Fibroblast of lung (primary cell): ENCODE measurements around the gene TREH. TPM values are rescaled to one million over a fixed set of nuclear protein-coding genes. Genes with fewer than 3 reads are reported as not detected.

ENCODE experiments used
- DNase-seq, 2 donors: peaks; one replicate each; pipeline versions ENCODE4 v3.0.0 to v3.0.0-alpha.2; 2010; ENCODE audit warnings: low read depth in 2 of 2
- H2AFZ ChIP-seq: 2 replicates; pipeline ENCODE4 v1.5.1; 2012; ENCODE audit warnings: low read length, control low read depth, inconsistent platforms
- H3K27ac ChIP-seq: 2 replicates; pipeline ENCODE4 v1.5.1; 2011; ENCODE audit warnings: low read length, control low read depth; ENCODE audit not compliant: insufficient read depth
- H3K27me3 ChIP-seq: 2 replicates; pipeline ENCODE4 v1.5.1; 2011; ENCODE audit warnings: mild to moderate bottlenecking, low read length; ENCODE audit not compliant: control insufficient read depth, insufficient read depth
- H3K36me3 ChIP-seq: 2 replicates; pipeline ENCODE4 v1.5.1; 2011; ENCODE audit warnings: low read length; ENCODE audit not compliant: control insufficient read depth, insufficient read depth
- H3K4me1 ChIP-seq: 2 replicates; pipeline ENCODE4 v1.5.1; 2011; ENCODE audit warnings: low read length; ENCODE audit not compliant: control insufficient read depth, insufficient read depth; ENCODE audit errors: extremely low read depth
- H3K4me2 ChIP-seq: 2 replicates; pipeline ENCODE4 v1.5.1; 2011; ENCODE audit warnings: low read length, control low read depth; ENCODE audit not compliant: insufficient read depth; ENCODE audit errors: extremely low read depth
- H3K4me3 ChIP-seq, 4 experiments: fragments of 200-600 bp in 1 of 4; sonication (generic) in 1 of 4; replicated peaks in 1 of 4; 2 replicates each; pipeline ENCODE4 v1.5.1; 2011 to 2016; ENCODE audit warnings: low read length in 4 of 4, low read depth in 3 of 4, mild to moderate bottlenecking in 3 of 4, control low read depth in 2 of 4, inconsistent platforms in 1 of 4, mixed read lengths in 1 of 4; ENCODE audit not compliant: insufficient read depth in 1 of 4; ENCODE audit errors: control extremely low read depth in 1 of 4
- H3K79me2 ChIP-seq: 2 replicates; pipeline ENCODE4 v1.5.1; 2012; ENCODE audit warnings: mild to moderate bottlenecking, low read length, inconsistent platforms; ENCODE audit not compliant: control insufficient read depth, insufficient read depth
- H3K9ac ChIP-seq: 2 replicates; pipeline ENCODE4 v1.5.1; 2011; ENCODE audit warnings: mild to moderate bottlenecking, low read length, control low read depth; ENCODE audit not compliant: insufficient read depth
- H3K9me3 ChIP-seq: 2 replicates; pipeline ENCODE4 v1.5.1; 2012; ENCODE audit warnings: low read depth, low read length; ENCODE audit not compliant: control insufficient read depth, insufficient read depth
- H4K20me1 ChIP-seq: 2 replicates; pipeline ENCODE4 v1.5.1; 2011; ENCODE audit warnings: low read length; ENCODE audit not compliant: control insufficient read depth, insufficient read depth; ENCODE audit errors: extremely low read depth
- CTCF ChIP-seq, 2 donors: IDR thresholded peaks in 1 of 2; conservative IDR thresholded peaks in 1 of 2; 1 replicate in 1 of 2; 2 replicates in 1 of 2; pipeline ENCODE4 v1.5.1; 2011 to 2012; ENCODE audit warnings: low read length in 2 of 2, control low read depth in 1 of 2, inconsistent platforms in 1 of 2, low read depth in 1 of 2, mild to moderate bottlenecking in 1 of 2
- EZH2 ChIP-seq: IDR thresholded peaks from 2 replicates; pipeline ENCODE4 v1.5.1; 2012; ENCODE audit warnings: low read length, control low read depth, mild to moderate bottlenecking; ENCODE audit errors: missing control alignments
- polyA plus RNA-seq, 2 donors: library from polyadenylated mRNA; depleted of rRNA in 1 of 2; stranded (reverse) in 1 of 2; unstranded in 1 of 2; fragments of >200 nt; gene quantifications; 2 replicates each; pipeline ENCODE4 v1.2.1, GENCODE V29; 2011 to 2012; ENCODE audit warnings: missing spikeins in 1 of 2
- total RNA-seq: library from RNA; depleted of rRNA; stranded (reverse); fragments of >200 nt; gene quantifications from 2 replicates; pipeline ENCODE4 v1.2.1, GENCODE V29; 2014

TREH gene
- total and polyA plus RNA-seq, 2 donors (not counting 1 experiment from before 2014, with no cell fraction given): not detected

- H3K4me1 ChIP-seq: peaks cover 7% of the 10 kb centered on the region
- peaks cover 51% of the 10 kb centered on the region for H3K36me3 ChIP-seq
- TF ChIP-seq CTCF (conservative IDR thresholded peaks at IDR 0.05 in 1 of 2, IDR thresholded peaks at IDR 0.05 in 1 of 2; ENCODE audit: low read depth in 1 of 2, low read length in 2 of 2) (no peak), EZH2 (no peak)
- peaks cover 12% of the 10 kb centered on the region for H3K79me2 ChIP-seq
- no peak for DNase-seq
- H3K4me3 ChIP-seq: no peak overlapping the region
- H3K4me2 ChIP-seq: no peak overlapping the region
- H3K27me3 ChIP-seq: no peaks in the 10 kb centered on the region
- H3K9me3 ChIP-seq: no peaks in the 10 kb centered on the region
- H3K27ac ChIP-seq: no peak overlapping the region
- H4K20me1 ChIP-seq: no peaks in the 10 kb centered on the region
- H3K9ac ChIP-seq: no peak overlapping the region
- H2AFZ ChIP-seq: no peak overlapping the region
Measured at GRCh38 chr11:118627566-118627965, 51.9 kb downstream of the TREH start.

GRCh38 chr11:118625976-118626375, 53.5 kb downstream of the TREH start:
- Histone ChIP-seq H2AFZ (no peak overlapping the region), H3K4me3 (no peak overlapping the region), H3K27me3 (no peaks in the 10 kb centered on the region), H3K9ac (no peak overlapping the region), H3K27ac (no peak overlapping the region), H4K20me1 (no peaks in the 10 kb centered on the region), H3K36me3 (peaks cover 40% of the 10 kb centered on the region), H3K9me3 (no peaks in the 10 kb centered on the region), H3K4me1 (peaks cover 16% of the 10 kb centered on the region), H3K79me2 (peaks cover 21% of the 10 kb centered on the region), H3K4me2 (no peak overlapping the region)
- DNase-seq: no peak
- TF ChIP-seq EZH2 (no peak), CTCF (conservative IDR thresholded peaks at IDR 0.05 in 1 of 2, IDR thresholded peaks at IDR 0.05 in 1 of 2; ENCODE audit: low read depth in 1 of 2, low read length in 2 of 2) (no peak)

DNA sequence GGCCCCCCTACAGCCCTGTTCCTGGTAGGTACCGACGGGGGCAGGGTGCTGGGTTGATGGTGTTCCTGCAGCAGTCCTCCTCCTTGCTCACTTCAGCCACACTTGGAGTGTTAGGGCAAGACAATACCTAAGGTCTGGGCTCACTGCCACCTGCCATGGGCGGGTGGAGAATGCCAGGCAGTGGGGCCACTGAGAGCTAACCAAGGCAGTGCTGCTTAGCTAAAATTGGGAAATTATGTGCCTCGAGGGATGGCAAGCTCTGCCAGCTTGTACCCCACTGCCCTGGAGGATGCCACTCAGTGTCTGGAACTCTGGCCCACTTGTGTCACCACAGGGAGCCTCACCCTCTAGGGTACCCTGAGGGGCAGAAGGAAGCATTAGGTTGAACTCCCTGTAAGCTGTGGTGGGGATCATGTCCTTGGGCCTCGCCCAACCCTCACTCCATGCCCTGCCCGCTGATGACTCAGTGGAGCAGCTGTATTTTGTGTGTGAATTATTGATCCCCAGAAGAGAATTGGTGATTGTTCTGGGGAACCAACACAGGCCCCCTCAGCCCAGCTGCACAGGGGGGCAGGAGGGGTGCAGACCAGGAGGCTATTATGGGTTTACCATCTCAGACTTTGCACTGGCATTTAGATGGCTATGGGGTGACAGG, 54.3 kb downstream of the TREH start:
- Histone ChIP-seq H3K27ac (no peak overlapping the region), H4K20me1 (no peaks in the 10 kb centered on the region), H3K27me3 (no peaks in the 10 kb centered on the region), H3K4me1 (peaks cover 23% of the 10 kb centered on the region), H2AFZ (no peak overlapping the region), H3K36me3 (peaks cover 33% of the 10 kb centered on the region), H3K4me2 (no peak overlapping the region), H3K4me3 (no peak overlapping the region), H3K79me2 (peaks cover 24% of the 10 kb centered on the region), H3K9ac (no peak overlapping the region), H3K9me3 (no peaks in the 10 kb centered on the region)
- TF ChIP-seq EZH2 (no peak), CTCF (conservative IDR thresholded peaks at IDR 0.05 in 1 of 2, IDR thresholded peaks at IDR 0.05 in 1 of 2; ENCODE audit: low read depth in 1 of 2, low read length in 2 of 2) (no peak)
- no peak for DNase-seq
